ENCODE data around the gene ELFN2.

GRCh38 chr22:37461961-37462360 is 34.7 kb upstream of the ELFN2 start:
- no peak for TF ChIP-seq CTCF (IDR thresholded peaks at IDR 0.05; ENCODE audit: extremely low read depth in 1 of 2, insufficient read depth in 1 of 2, low read depth in 1 of 2, low read length in 2 of 2)
- no peak for TF ChIP-seq POLR2A (IDR thresholded peaks at IDR 0.05; ENCODE audit: low read depth, low read length)
- no peak for TF ChIP-seq POLR2AphosphoS5 (IDR thresholded peaks at IDR 0.05; ENCODE audit: insufficient read depth, low read depth, low read length)

Measured in endothelial cell of umbilical vein (primary cell).